HG02678 (cell line): ENCODE data around the gene TTC34.

Experiments
- ATAC-seq: cut with Tn5 transposase; IDR thresholded peaks from one replicate; pipeline ENCODE4 v1.9.1; 2021; ENCODE audit warnings: mild to moderate bottlenecking, moderate library complexity; ENCODE audit not compliant: unreplicated experiment

Gene TTC34

DNA sequence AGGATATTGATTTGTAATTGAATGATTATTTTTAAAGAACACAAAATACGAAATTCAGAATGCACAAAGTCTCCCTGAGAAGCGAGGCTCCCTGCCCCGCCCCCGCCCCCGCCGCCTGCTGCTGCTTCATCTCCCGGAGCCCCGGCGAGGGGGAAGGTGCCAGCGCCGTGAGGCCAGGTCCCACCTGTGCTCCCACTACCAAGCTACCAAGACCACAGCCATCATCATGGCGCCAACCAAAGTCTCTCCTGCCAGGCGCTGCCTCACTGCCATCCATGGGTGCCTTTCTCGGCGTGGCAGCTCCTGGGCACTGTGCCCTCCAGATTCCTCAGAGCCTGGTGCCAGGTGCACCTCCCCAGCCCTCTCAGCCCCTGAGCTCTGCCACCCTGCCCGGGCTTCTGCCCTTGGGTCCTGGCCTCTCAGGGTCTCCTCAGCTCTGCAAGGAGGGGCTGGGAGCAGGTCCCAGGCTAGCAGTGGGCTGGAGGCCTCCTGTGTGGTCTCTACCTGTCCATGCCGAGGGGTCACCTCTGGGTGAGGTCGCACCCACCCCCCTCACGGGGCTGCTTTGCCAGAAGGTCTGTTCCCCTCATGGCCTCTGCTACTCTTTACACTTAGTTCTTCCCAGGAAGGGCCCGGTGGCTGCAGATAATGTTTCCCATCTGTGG, 29.4 kb upstream of the TTC34 start:
- no peak for ATAC-seq

DNA sequence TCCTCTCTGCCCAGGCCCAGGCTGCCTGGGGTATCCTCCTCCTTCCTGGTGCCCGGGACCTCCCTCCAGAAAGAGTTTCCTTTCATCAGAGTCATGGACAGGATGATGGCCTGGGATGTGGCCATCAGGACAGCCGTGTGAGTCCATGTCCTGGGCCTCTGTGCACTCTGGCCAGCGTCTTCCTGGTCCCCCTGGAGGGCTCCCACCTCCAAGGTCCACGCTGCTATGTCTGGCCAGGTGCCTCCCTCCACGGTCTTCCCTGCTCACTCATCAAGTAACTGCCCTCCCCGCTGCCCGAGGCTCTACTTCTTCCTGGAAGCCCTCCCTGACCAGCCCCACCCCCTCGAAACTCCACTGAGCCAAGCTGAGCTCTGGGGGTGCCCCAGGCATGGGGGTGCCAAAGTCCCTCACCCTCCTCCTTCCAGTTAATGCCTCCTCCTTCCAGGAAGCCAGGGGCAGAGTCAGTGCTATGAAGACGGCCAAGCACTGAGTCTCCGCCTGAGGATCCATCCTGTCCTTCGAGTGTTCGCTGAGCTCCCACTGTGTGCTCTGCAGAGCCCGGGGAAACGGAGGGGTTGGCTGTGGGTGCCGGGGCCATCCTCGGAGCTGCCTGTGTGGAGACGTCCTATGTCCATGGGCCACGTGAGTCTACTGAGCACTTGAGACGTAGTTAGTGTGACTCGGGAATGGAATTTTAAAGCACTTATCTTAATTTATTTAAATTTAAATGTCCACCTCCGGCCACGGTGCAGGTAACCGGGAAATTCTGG, 28.5 kb upstream of the TTC34 start:
- ATAC-seq, result no peak

DNA sequence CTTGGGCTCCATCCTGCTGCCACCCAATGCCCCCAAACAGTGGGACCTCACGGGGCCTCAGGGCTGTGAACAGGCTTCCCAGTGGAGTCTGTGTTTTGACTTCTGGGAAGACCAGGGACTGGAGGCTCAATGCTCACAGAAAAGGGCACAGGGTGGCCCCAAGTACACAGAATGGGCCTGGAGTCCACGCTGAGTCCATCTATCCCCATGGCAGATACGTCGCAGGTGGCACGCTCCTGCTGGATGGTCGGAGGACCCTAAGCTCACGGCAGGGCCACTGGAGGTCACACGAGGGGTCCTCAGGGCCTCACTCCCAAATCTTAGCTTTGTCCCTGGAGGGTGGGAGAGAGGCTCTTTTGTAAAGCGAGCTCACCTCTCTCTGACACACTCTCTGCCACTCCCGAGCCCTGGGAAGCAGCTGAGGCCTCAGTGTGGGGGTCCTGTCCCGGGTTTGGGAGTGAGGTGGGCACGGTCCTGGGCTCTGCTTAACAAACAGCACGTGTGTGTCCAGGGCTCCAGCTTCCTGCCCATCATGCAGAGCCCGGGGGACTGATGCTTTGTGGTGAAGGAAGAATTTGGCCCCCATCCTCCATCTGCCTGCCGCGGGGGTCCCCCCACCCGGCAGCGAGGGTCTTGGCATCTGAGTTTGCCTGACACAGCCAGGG, 27.2 kb upstream of the TTC34 start:
- ATAC-seq, result no peak

DNA sequence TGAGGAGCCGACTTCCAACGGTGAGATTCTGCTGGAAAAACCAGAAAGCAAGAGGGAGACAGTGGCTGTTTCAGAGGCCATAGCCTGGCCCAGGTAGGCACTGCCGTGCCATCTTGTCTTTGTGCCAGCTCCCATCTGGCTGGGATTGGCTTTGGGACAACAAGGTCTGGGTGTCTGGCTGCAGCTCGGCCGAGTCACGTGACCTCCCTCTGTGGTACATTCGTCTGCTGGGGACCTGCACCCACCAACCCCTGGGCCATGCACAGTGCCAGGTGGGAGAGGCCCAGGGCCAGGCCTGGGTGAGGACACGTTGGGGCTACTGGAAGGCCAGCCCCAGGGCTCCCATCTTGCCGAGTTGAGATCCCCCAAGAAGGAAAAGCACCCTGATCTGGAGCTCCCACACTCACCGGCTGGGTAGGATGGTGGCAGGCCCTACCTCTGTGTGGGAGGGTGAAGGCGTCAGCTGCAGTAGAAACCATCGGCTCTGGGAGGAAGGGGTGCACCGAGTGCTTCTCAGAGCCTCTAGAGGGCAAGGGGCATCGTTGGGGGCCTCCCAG, 25.3 kb upstream of the TTC34 start:
- no peak for ATAC-seq

DNA sequence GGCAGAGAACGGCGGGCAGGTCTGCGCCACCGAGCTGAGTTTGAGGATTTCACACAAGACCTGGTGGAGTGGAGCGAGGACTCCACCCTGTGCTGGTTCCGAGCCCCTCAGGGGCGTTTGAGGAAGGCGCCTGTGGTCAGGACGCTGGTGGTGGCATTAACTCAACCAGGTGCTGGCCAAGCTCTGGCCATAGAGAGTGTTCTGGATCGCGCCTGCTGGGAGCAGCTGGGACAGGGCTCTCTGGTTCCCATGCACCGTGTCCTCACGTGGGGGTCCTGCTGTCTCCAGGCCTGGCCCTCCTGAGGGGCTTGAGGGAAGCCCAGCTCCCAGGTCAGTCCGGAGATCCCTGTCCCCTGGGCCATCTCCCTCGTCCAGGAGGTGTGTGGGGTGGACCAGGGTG, 24.8 kb upstream of the TTC34 start:
- no peak for ATAC-seq

DNA sequence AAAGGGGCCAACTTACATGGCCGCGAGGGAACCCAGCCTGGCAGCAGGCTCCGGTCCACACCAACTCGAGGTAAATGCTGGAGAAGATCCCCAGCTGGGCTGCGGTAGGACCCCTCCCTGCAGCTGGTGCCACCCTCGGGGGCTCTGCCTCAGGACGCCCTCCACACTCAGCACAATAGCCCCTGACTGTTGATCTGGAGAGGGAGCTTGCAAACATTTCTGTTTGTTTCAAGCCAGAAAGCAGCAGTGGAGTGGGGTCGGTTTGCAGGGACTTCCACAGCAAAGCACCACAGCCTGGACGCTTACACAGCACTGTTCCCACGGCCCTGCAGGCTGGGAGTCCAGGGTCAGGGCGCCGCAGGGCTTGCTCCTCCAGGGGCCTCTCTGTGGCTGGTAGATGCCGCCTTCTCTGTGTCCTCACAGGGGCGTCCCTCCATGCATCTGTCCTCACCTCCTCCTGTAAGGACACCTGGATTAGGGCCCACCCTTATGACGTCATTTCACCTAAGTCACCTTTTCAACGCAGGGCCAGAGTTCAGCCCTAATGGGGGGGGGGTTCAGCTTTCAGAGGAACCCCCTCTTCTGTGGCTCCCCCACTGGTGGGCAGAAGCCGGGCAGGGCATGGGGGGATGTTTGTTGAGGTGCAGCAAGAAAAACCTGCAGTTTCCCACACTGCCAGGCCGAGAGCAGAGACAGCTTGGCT, 24.1 kb upstream of the TTC34 start:
- no peak for ATAC-seq

DNA sequence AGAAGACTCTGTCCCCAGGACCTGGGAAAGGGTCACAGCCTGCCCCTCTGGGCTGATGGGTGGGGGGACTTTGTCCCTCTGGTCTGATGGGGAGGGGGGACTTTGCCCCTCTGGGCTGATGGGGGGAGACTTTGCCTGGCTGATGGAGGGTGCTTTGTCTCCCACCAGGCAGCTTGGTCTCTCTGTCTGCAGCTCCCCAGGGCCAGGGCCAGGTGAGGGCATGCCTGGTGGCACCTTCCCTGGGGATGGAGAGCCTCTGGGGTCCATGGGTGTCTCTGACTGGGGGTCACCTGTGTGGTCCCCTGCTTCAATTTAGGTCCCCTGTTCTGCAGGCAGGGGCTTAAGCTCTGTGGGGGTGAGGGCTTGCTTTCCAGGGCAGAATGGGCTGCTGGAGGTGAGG, 23.5 kb upstream of the TTC34 start:
- no peak for ATAC-seq

DNA sequence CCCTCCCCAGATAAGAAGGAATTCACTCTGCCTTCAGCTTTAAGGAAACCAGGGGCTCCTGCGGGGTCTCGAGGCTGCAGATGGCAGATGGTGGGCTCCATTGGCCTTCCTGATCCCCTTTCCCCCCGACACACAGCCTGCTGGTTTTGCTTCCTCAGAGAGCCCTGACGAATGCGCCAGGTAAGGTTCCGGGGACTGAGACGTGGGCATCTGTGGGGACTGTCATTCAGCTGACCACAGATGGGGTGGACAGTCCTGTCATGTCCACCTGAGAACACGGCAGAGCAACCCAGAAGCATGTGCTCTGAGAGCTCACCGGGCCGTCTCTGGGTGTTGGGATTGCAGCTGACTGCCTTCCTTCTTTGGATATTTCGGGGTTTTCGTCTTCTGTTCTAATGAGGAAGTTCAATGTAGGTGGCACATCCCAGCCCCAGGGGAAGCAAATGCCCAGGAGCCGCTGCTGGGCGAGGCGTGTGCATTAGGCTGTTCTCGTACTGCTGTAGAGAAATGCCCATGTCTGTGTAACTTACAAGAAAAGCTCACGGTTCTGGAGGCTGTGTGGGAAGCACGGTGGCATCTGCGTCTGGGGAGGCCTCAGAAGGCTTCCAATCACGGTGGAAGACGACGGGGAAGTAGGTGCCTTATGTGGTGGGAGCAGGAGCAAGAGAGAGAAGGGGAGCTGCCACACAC, 22.6 kb upstream of the TTC34 start:
- no peak for ATAC-seq

DNA sequence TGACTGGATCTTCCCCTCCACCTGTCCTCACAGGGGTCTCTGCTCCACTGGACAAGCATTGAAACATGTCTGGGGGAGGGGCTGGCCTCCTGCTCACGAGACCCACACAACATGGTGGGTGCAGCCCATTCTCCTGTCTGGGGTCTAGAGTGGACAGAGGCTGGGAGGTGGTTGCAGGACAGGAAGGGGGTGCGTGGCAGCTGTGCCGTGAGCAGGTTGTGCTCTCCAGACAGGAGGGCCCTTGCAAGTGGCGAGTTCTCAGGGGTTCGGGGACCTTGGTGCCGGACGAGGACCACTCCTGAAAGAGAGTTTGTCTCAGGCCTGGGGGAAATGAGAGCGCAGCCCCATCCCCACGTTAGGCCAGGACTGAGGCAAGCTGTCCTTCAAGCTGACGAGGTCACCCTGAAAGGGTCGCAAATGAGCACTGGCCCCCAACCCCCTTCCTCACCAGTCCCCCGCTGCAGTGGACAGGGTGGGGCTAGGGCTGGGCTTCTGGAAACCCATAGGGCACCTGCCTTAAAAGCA, 21.2 kb upstream of the TTC34 start:
- no peak for ATAC-seq

DNA sequence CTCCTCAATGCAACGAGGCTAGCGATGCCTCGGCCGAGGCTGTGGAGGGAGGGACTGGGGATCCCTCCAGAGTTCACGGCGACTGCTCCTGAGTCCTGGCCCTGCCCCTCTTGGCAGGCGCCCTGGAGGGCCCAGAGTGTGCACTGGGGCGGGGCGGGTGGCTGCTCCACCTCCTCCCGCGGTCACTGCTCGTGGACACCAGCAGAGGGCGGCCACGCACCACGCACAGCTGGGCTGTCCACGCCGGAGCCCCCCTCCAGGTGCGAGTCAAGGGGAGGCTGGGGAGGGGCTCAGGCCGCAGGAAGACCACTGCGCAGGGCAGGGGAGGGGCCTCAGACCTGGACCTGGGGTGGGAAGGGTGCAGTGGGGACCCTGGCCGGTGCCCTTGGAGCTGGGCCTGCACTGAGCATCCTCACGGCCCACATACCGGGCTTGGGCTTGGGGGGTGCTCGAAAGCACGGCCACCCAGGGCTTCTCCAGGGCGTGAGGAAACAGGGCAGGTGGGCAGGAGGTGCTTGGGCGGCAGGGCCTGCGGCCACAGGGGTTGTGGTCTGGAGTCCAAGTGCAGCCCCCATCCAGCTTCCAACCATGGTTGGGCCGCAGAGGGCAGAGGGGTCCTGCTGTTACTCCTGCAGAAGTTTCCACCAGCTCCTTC, 20.6 kb upstream of the TTC34 start:
- no peak for ATAC-seq

DNA sequence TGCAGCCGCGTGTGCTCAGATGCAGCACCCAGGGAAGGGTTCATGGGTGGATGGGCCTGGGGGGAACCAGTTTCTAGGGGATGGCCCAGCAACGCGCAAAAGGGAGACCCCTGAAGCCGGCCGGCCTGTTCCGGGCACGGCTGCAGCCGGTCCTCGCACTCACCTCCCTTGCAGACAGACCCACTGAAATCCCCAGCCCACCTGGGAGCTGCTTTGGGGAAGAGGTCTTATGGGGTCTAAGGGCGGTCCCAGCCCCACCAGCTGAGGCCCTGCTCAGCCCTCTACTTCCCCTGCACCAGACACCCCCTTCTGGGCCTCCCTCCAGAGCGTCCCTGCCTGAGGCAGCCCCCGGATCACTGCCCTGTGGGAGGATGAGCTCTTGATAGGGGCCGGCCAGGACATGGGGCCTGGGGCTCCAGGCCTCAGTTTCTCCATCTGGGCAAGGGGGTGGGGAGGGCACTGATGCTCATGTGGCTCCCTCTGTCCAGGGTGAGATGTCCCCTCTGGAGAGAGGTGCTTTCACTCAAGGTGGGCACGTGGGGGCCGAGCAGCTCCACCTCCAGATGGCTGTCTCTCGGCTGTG, 20.0 kb upstream of the TTC34 start:
- no peak for ATAC-seq

DNA sequence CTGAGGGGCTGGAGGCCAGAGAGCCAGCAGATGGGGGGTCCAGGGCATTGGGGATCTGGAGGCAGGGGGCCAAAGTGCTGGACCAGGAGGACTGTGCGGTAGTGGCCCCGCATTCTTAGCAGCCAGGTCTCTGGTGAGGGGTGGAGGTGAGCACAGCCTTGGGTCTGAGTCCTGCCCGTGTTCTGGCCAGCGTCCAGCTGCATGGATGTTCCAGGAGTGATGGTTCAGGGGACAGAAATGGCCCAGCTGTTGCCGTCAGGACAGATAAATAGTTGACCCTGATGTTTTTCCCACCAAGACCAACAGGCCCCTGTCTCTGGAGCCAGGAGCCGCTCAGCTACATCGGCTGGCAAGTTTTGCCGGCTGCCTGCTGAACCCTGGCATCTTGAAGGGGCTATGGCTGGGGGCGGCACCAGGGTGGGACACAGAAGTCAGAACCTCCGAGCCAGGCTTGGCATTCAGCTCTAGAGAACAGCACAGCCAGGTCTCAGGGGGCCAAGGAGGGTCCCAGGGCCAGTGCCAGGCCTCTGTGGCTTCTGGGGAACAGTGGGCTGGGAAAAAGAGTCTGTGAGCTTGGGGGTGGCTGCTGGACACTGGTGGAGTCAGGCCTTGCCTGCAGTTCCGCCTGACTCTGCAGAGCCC, 19.4 kb upstream of the TTC34 start:
- ATAC-seq, result no peak

DNA sequence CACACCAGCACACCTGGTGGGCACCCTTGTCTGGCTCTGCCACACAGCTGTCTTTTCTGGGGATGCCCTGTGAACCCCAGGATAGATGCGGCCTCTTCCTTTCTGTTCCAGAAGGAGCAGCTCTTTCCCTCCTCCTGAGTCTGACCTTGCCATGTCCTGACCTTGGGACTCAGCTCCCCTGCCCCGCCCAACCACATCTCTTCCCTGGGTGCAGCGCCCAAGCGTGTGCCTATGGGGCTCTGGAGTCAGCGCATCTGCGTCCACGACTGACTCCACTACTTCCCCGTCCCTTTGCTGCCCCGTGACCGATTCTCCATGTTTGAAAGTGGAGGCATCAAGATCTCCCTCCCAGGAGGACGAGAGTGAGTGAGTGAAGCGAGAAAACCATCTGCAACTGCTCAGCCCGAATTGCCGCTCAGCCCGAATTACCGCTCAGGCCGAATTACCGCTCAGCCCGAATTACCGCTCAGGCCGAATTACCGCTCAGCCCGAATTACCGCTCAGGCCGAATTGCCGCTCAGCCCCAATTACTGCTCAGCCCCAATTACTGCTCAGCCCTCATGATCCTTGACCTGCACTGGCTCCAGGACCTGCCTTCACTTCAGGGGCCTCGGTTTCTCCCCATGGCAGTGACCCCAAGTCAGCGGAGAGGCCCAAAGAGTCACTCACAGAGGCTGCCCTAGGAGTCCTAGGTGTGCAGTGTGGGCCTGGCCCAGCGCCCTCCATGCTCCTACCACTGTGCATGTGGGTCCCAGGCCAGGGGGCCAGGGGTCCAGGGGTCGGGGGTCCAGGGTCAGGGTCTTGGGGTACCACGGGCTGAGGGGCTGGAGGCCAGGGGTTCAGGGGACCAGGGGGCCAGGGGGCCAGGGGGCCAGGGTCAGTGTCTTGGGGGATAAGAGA, 18.6 kb upstream of the TTC34 start:
- no peak for ATAC-seq

DNA sequence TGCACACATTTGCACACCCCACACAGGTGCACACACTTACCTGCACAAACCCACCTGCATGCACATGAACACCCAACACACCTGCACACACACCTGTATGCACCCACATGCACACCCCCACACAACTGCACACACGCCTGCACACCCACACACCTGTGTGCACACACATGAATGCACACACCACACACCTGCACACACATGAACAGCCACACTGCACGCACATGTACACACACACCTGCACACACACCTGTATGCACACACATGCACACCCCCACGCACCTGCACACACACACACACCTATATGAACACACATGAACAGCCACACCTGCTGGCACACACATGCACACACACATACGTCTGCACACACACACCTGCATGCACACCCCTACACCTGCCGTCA, 17.9 kb upstream of the TTC34 start:
- no peak for ATAC-seq

DNA sequence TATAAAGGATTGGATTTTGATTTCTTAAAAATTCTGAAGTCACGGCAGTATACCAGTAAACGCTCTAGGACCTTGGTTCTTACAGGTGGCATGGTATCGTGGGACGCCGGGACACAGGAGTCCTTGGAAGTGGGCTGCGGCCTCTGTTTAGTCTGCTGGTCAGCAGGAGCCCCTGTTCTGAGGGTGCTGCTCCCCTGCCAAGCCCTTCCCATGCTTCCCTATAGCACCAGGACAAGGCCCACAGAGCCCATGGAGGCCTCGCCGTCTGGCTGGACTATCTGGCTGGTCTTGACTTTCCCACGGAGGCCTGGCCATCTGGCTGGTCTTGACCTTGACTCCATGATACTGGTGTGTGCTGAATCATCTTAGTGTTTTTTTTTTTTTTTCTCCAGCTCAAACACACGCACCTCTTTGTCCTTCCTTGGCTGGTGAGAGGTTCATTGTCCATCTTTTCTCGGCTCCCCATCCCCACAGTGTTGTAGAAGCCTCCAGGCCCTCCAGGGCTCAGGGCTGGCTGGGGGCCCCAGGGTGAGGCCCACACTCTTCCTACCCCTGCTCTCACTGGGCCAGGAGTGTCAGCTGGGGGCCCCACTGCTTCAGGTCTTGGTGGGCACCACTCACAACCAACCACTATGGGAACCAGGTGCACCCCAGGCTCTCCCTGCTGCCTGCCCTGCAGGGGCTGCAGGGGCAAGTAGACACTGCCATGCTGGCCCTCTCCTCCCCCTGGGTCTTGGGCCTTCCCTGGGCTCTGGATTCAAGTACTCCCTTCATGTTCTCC, 16.5 kb upstream of the TTC34 start:
- ATAC-seq, result no peak

DNA sequence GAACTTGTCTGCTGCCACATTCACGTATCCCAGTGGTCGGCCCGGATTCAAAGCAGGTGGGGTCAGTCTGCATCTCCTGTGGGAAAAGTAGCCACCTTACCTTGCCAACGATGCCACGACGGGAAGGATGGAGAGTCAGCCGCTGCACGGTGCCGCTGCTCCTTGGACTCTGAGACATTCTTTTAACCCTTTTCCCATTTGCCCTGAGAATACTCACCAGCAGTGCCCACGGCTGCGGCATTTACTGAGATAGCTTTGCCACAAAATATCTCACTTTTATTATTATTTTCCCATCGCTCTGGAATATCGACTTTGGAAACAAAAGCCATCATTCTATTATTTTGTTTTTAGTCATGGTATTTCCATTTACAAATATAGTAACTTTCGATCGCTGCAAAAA, 15.3 kb upstream of the TTC34 start:
- no peak for ATAC-seq

DNA sequence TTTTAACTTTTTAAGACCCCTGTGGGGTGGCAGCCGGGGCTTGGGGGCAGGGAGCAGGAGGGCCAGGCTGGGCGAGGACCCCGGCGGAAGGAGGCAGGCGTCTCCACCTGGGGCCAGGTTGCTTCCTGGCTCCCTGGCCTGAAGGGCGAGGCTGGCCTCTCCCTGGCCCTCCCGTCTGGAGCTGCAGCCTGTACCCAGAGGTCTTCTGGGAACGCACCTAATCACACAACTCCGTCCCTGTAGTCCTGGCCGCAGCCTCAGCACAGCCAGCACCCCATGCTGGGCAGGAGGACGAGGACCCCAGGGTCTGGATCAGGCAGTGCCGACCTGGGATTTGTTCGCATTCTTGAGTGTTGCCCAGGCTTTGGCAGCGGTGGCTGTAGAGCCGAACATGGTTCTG, 14.1 kb upstream of the TTC34 start:
- no peak for ATAC-seq
